CD14-positive monocyte (primary cell): ENCODE results near the gene R3HCC1L. TPM values are rescaled to one million over a fixed set of nuclear protein-coding genes. Genes with fewer than 3 reads are reported as not detected.
A peak's percentile ranks its signal among the peaks of the same experiment; 100 is the strongest.

Source experiments
- DNase-seq, 3 donors: peaks; one replicate each; pipeline ENCODE4 v3.0.0-alpha.2; 2011 to 2022
- H2AFZ ChIP-seq: 2 replicates; pipeline ENCODE4 v1.6.0; 2012; ENCODE audit warnings: mild to moderate bottlenecking, low read depth, low read length, inconsistent platforms; ENCODE audit not compliant: insufficient read depth, poor library complexity, severe bottlenecking
- H3K27ac ChIP-seq, 2 donors: 1 replicate in 1 of 2; 2 replicates in 1 of 2; pipeline ENCODE4 v1.5.1; 2012 to 2013; ENCODE audit warnings: low read length in 2 of 2, control low read depth in 1 of 2, inconsistent platforms in 1 of 2, low read depth in 1 of 2, mild to moderate bottlenecking in 1 of 2
- H3K27me3 ChIP-seq, 2 donors: one replicate each; pipeline versions ENCODE4 v1.6.0 to v1.6.1; 2011 to 2013; ENCODE audit warnings: low read length in 2 of 2; ENCODE audit not compliant: control insufficient read depth in 2 of 2, insufficient read depth in 2 of 2
- H3K36me3 ChIP-seq, 2 donors: replicated peaks in 1 of 2; 1 replicate in 1 of 2; 2 replicates in 1 of 2; pipeline versions ENCODE4 v1.5.1 to v1.6.1; 2012 to 2013; ENCODE audit warnings: low read length in 2 of 2, control low read depth in 1 of 2, inconsistent platforms in 1 of 2, mild to moderate bottlenecking in 1 of 2; ENCODE audit not compliant: insufficient read depth in 2 of 2, control insufficient read depth in 1 of 2
- H3K4me1 ChIP-seq, 2 donors: 1 replicate in 1 of 2; 2 replicates in 1 of 2; pipeline versions ENCODE4 v1.5.1 to v1.6.1; 2012 to 2013; ENCODE audit warnings: low read length in 2 of 2, control low read depth in 1 of 2, inconsistent platforms in 1 of 2, mild to moderate bottlenecking in 1 of 2, moderate library complexity in 1 of 2; ENCODE audit not compliant: insufficient read depth in 2 of 2, control insufficient read depth in 1 of 2
- H3K4me2 ChIP-seq: replicated peaks from 2 replicates; pipeline ENCODE3; 2012; ENCODE audit warnings: low read length, moderate library complexity, mild to moderate bottlenecking; ENCODE audit not compliant: poor library complexity, severe bottlenecking; ENCODE audit errors: extremely low read depth
- H3K4me3 ChIP-seq, 3 experiments: fragments of 200-600 bp in 1 of 3; sonication (generic) in 1 of 3; replicated peaks in 1 of 3; 1 replicate in 2 of 3; 2 replicates in 1 of 3; pipeline ENCODE4 v1.5.1; 2011 to 2013; ENCODE audit warnings: low read length in 3 of 3, mild to moderate bottlenecking in 3 of 3, control low read depth in 2 of 3, low read depth in 2 of 3, inconsistent platforms in 1 of 3, moderate library complexity in 1 of 3
- H3K79me2 ChIP-seq: 2 replicates; pipeline ENCODE4 v1.6.0; 2012; ENCODE audit warnings: mild to moderate bottlenecking, control low read depth, inconsistent platforms, low read length, moderate library complexity; ENCODE audit not compliant: insufficient read depth
- H3K9ac ChIP-seq: 2 replicates; pipeline ENCODE4 v1.6.0; 2017; ENCODE audit warnings: low read length, mild to moderate bottlenecking; ENCODE audit not compliant: insufficient read depth, poor library complexity, severe bottlenecking
- H3K9me3 ChIP-seq, 2 donors: replicated peaks in 1 of 2; 1 replicate in 1 of 2; 2 replicates in 1 of 2; pipeline versions ENCODE4 v1.5.1 to v1.6.1; 2012 to 2013; ENCODE audit warnings: low read length in 2 of 2, control low read depth in 1 of 2; ENCODE audit not compliant: control insufficient read depth in 1 of 2, insufficient read depth in 1 of 2
- H4K20me1 ChIP-seq: 2 replicates; pipeline ENCODE4 v1.6.0; 2012; ENCODE audit warnings: mild to moderate bottlenecking, low read length, control low read depth, moderate library complexity; ENCODE audit not compliant: insufficient read depth
- H3K27ac Mint-ChIP-seq, 7 donors: one replicate each; pipeline ENCODE4 v1.8.0; 2020; ENCODE audit warnings: mild to moderate bottlenecking in 7 of 7, mixed read lengths in 7 of 7, moderate library complexity in 6 of 7, inconsistent platforms in 2 of 7
- H3K27me3 Mint-ChIP-seq, 3 donors: one replicate each; pipeline ENCODE4 v1.8.0; 2021 to 2022; ENCODE audit warnings: low read depth in 3 of 3, mild to moderate bottlenecking in 3 of 3, mixed read lengths in 3 of 3, moderate library complexity in 3 of 3, inconsistent platforms in 1 of 3
- H3K36me3 Mint-ChIP-seq, 2 donors: one replicate each; pipeline ENCODE4 v1.8.0; 2020; ENCODE audit warnings: mixed read lengths in 2 of 2, inconsistent platforms in 1 of 2, mild to moderate bottlenecking in 1 of 2
- H3K4me1 Mint-ChIP-seq: one replicate; pipeline ENCODE4 v1.8.0; 2020; ENCODE audit warnings: mild to moderate bottlenecking, mixed read lengths
- H3K4me3 Mint-ChIP-seq, 2 donors: one replicate each; pipeline ENCODE4 v1.8.0; 2020; ENCODE audit warnings: mild to moderate bottlenecking in 2 of 2, mixed read lengths in 2 of 2, moderate library complexity in 1 of 2
- H3K9me3 Mint-ChIP-seq, 7 donors: one replicate each; pipeline ENCODE4 v1.8.0; 2020 to 2022; ENCODE audit warnings: mixed read lengths in 7 of 7, mild to moderate bottlenecking in 6 of 7, moderate library complexity in 6 of 7, inconsistent platforms in 2 of 7
- CTCF ChIP-seq: fragments of 200-600 bp; IDR thresholded peaks from one replicate; pipeline ENCODE4 v1.8.0; 2022; ENCODE audit warnings: antibody characterized with exemption, mild to moderate bottlenecking
- WGBS: methylation state at CpG from one replicate; pipeline ENCODE4 v1.1.5; 2013; ENCODE audit warnings: missing lambda C conversion rate; ENCODE audit not compliant: insufficient coverage; 5-methylcytosine and 5-hydroxymethylcytosine counted together
- intact Hi-C, 2 donors: fragments of 100-400 bp; cut with micrococcal nuclease; formaldehyde crosslinking; loops; one replicate each; pipeline versions ENCODE4 v1.15.0 to v1.15.1; 2023
- polyA plus RNA-seq, 3 donors: library from polyadenylated mRNA; depleted of rRNA in 1 of 3; unstranded in 2 of 3; stranded (reverse) in 1 of 3; fragments of 300-500 nt in 2 of 3; fragments of >200 nt in 1 of 3; fragmentation: Illumina TruSeq in 2 of 3; gene quantifications; 1 replicate in 2 of 3; 2 replicates in 1 of 3; pipeline ENCODE4 v1.2.3, GENCODE V29; 2012 to 2021

R3HCC1L gene
- polyA plus RNA-seq, 3 donors: 2.6 to 13.8 (median 2.7) TPM

GRCh38 chr10:98090822-98091221 lies 43.6 kb upstream of the R3HCC1L start:
- H4K20me1 ChIP-seq: no peaks in the 10 kb centered on the region
- no peak for TF ChIP-seq CTCF
- H3K27ac Mint-ChIP-seq: no peak overlapping the region
- DNase-seq: peak in 2 of 3 donors; percentile 3 to 14
- no peaks in the 10 kb centered on the region for H3K79me2 ChIP-seq
- peak overlapping the region in 1 of 2 donors; percentile 50 for H3K4me3 Mint-ChIP-seq
- H3K4me1 Mint-ChIP-seq: peaks cover 15% of the 10 kb centered on the region
- peaks cover 12 to 16% of the 10 kb centered on the region in 2 donors for H3K4me1 ChIP-seq
- no peak overlapping the region for H3K9ac ChIP-seq
- H3K36me3 Mint-ChIP-seq: no peaks in the 10 kb centered on the region
- no CpG with 5 or more reads among the region's 3 CpGs for WGBS
- peak overlapping the region; percentile 23 for H2AFZ ChIP-seq
- peak overlapping the region; percentile 55 for H3K4me2 ChIP-seq
- peak overlapping the region in 1 of 3 experiments; percentile 21 for H3K4me3 ChIP-seq
- H3K9me3 Mint-ChIP-seq: peaks cover 0 to 3% (median 0%) of the 10 kb centered on the region in 7 donors
- no peak overlapping the region for H3K27ac ChIP-seq
- peaks cover 63 to 84% (median 78%) of the 10 kb centered on the region in 3 donors for H3K27me3 Mint-ChIP-seq
- no peaks in the 10 kb centered on the region for H3K36me3 ChIP-seq
- intact Hi-C loops: no loop called here
- no peaks in the 10 kb centered on the region for H3K9me3 ChIP-seq
- peaks cover 48 to 68% of the 10 kb centered on the region in 2 donors for H3K27me3 ChIP-seq

- no peak overlapping the region for H3K9ac ChIP-seq
- intact Hi-C loops: no loop called here
Observed at GRCh38 chr10:98096316-98096715, 38.1 kb upstream of the R3HCC1L start.

More at GRCh38 chr10:98096316-98096715, 38.1 kb upstream of the R3HCC1L start:
- no peaks in the 10 kb centered on the region for H3K36me3 Mint-ChIP-seq
- H3K79me2 ChIP-seq: no peaks in the 10 kb centered on the region
- peaks cover 0 to 3% (median 0%) of the 10 kb centered on the region in 7 donors for H3K9me3 Mint-ChIP-seq
- peaks cover 33 to 56% of the 10 kb centered on the region in 2 donors for H3K27me3 ChIP-seq
- no peak overlapping the region for H3K27ac Mint-ChIP-seq
- no peaks in the 10 kb centered on the region for H3K36me3 ChIP-seq
- H3K27me3 Mint-ChIP-seq: peaks cover 48 to 56% (median 55%) of the 10 kb centered on the region in 3 donors
- peak overlapping the region in 1 of 2 donors; percentile 65 for H3K4me3 Mint-ChIP-seq
- peaks cover 3% of the 10 kb centered on the region for H3K4me1 Mint-ChIP-seq
- H3K9me3 ChIP-seq: no peaks in the 10 kb centered on the region
- no peak overlapping the region for H3K27ac ChIP-seq
- no peak overlapping the region for H3K4me3 ChIP-seq
- H3K4me1 ChIP-seq: peaks cover 2 to 4% of the 10 kb centered on the region in 2 donors
- H4K20me1 ChIP-seq: no peaks in the 10 kb centered on the region
- DNase-seq: no peak
- H2AFZ ChIP-seq: no peak overlapping the region
- TF ChIP-seq CTCF: no peak
- 82% methylated on average over 6 of the region's 8 CpGs for WGBS
- H3K4me2 ChIP-seq: no peak overlapping the region
